Mesodermal cell (in vitro differentiated cells): Measurements from ENCODE around the gene ANKUB1.
A peak's percentile ranks its signal among the peaks of the same experiment; 100 is the strongest.

Experiments
- H3K27ac ChIP-seq: 2 replicates; pipeline ENCODE4 v1.7.0; 2013; ENCODE audit warnings: mild to moderate bottlenecking, low read depth, low read length, moderate library complexity; ENCODE audit not compliant: severe bottlenecking
- H3K36me3 ChIP-seq: 2 replicates; pipeline ENCODE4 v1.7.1; 2013; ENCODE audit warnings: mild to moderate bottlenecking, low read length, moderate library complexity; ENCODE audit not compliant: control insufficient read depth, insufficient read depth
- H3K4me1 ChIP-seq: one replicate; pipeline ENCODE4 v1.7.1; 2013; ENCODE audit warnings: mild to moderate bottlenecking, low read length; ENCODE audit not compliant: insufficient read depth, control insufficient read depth, poor library complexity, severe bottlenecking
- H3K4me3 ChIP-seq: 2 replicates; pipeline ENCODE4 v1.7.0; 2013; ENCODE audit warnings: low read length, control low read depth, mild to moderate bottlenecking; ENCODE audit not compliant: insufficient read depth, poor library complexity, severe bottlenecking; ENCODE audit errors: extremely low read depth
- H3K9me3 ChIP-seq: 2 replicates; pipeline ENCODE4 v1.7.1; 2013; ENCODE audit warnings: mild to moderate bottlenecking, low read length, moderate library complexity; ENCODE audit not compliant: control insufficient read depth
- whole genome bisulfite sequencing, 2 experiments: methylation state at CpG; one replicate each; pipeline ENCODE4 v1.1.5; 2013; ENCODE audit warnings: missing lambda C conversion rate in 2 of 2; ENCODE audit not compliant: insufficient coverage in 2 of 2; 5-methylcytosine and 5-hydroxymethylcytosine counted together

The ANKUB1 gene

DNA sequence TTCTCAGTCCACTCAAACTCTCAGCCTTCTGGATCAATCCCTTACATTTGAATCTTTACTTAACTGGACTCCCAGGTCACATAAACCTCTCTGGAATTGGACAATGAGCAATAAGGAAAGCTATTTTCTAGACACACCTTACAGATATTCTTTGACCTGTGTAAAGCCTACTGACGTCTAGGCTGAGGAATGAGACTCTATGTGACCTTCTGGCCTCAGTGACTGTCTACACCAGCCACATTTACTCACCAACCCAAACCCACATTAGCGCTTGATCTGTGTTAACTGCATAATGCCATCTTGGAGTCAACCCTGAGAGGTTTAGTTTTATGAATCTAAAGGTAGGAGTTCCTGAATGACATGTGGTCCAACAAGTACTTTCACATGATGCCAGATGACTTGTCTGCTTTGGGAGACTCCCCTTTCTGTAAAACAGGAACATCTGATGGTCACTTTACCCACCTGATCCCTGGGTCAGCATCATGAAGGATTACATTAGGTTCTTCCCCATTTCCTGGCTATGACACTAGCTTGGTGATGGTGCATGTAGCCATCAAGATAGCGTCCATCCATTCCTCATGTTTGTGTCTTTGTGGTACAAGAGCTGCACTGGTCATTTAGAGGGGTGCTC, 28.7 kb downstream of the ANKUB1 start:
- H3K27ac ChIP-seq = no peak overlapping the region
- no peaks in the 10 kb centered on the region for H3K36me3 ChIP-seq
- H3K4me3 ChIP-seq = no peak overlapping the region
- WGBS, 2 experiments = 83 to 100% methylated on average over 1 to 2 of the region's 3 CpGs
- H3K4me1 ChIP-seq = no peaks in the 10 kb centered on the region
- no peaks in the 10 kb centered on the region for H3K9me3 ChIP-seq

DNA sequence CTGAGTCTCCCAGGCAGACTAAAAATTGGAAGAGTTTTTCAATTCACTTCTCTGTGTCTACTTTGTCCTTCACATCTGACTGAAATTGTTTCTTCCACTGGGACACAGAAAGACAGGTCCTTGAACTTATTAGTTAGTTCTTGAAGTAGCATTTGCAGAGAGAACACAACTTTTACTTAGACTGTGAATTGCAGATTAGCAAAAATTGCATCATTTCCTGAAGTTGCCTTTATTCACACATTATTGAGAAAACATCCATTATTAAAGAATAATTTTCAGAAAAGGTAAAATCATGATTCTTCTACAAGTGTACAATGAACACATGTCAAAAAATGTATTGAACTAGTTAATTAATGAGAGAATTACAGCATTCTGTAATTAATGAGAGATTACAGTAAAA, 38.6 kb downstream of the ANKUB1 start:
- Histone ChIP-seq H3K4me3 (no peak overlapping the region), H3K27ac (no peak overlapping the region)

DNA sequence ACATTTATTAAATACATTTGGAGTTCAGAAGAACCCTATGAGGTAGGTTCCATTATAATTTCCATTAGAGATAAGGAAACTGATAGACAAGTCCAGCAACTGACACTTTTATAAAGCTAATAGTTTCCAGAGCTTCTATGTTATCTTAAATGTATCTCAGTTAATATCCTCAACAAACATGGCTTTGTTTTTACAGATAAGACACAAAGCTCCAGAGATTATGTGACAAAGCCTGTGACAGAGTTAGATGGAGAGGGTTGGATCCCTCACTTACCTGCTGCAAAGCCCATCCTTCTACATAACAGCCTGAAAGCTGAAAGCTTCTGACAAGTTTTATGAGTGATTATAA, 39.6 kb downstream of the ANKUB1 start:
- Histone ChIP-seq H3K9me3 (no peaks in the 10 kb centered on the region), H3K36me3 (peaks cover 28% of the 10 kb centered on the region), H3K4me1 (peaks cover 10% of the 10 kb centered on the region), H3K4me3 (peak overlapping the region; percentile 74), H3K27ac (no peak overlapping the region)

More for the DNA sequence above, 38.6 kb downstream of the ANKUB1 start:
- H3K4me1 ChIP-seq = peaks cover 10% of the 10 kb centered on the region
- H3K9me3 ChIP-seq = no peaks in the 10 kb centered on the region
- peaks cover 19% of the 10 kb centered on the region for H3K36me3 ChIP-seq

DNA sequence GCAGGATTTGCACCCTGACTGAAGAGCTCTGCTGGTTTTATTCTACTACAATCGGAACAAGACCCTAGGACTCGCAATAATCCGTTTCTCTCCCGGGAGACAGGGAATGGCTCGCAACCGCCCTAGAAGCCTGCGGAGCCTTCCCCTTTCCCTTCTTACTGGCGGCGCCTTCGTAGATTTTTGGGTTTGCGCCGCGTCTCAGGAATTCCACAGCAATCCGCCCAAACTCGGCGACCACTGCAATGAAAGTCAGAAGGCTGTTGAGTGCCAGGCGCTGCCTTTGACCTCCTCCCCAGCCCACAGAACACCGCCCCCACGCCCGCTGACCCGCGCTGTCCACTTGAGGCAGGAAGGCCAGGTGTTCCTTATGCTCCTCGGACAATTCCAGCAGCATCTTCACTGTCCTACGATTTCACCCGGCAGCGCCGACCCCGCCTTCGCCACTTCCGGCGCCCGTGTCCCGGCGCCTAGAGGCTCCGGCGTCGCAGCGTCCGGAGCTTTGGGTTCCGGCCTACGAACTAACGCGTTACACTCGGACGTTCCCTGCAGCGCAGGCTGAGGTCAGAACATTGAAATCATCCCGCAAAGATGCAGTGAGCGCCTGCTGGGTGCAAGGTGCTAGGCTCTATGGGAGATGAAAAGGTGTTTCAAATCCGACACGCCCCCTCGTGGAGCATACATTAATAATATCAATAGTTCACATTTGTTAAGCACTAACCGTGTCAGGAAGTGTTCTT, 40.1 kb downstream of the ANKUB1 start, which contains the start of gene COMMD2:
Gene COMMD2 (minus strand): TSS at position 439 of the 737 bp plus-strand sequence. CDS start 45 bp downstream, at position 394.
- Histone ChIP-seq H3K36me3 (peaks cover 34% of the 10 kb centered on the region), H3K4me3 (peak within 1 kb of the TSS; percentile 74)

DNA sequence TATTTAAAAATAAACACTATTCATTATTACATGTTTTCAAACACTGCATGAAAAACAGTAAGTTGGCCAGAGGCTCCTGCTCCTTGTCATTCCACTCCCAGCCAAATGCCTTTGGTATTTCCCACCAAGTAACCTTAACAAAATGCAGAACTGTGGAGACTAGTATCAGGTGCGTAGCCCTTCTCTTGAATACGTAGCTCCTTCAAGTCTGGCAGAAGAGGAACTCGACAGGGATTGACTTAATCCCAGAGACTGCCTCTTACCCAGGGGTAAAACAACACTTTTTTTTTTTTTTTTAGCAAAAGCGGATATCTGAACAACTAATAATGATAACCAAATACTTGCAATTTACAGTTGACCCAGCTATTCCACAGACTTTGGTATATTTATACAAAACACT, 40.8 kb downstream of the ANKUB1 start:
- Histone ChIP-seq H3K27ac (no peak overlapping the region), H3K4me1 (peaks cover 10% of the 10 kb centered on the region), H3K4me3 (peak overlapping the region; percentile 74), H3K9me3 (no peaks in the 10 kb centered on the region), H3K36me3 (peaks cover 40% of the 10 kb centered on the region)
- WGBS, 2 experiments = 18 to 41% methylated on average over 3 to 4 of the region's 4 CpGs

More for the DNA sequence above, 40.1 kb downstream of the ANKUB1 start, which contains the start of gene COMMD2:
- Histone ChIP-seq H3K4me1 (peaks cover 10% of the 10 kb centered on the region), H3K9me3 (no peaks in the 10 kb centered on the region), H3K27ac (peak within 1 kb of the TSS; percentile 76)
- WGBS, 2 experiments = 0% methylated on average over 37 to 42 of the region's 52 CpGs

DNA sequence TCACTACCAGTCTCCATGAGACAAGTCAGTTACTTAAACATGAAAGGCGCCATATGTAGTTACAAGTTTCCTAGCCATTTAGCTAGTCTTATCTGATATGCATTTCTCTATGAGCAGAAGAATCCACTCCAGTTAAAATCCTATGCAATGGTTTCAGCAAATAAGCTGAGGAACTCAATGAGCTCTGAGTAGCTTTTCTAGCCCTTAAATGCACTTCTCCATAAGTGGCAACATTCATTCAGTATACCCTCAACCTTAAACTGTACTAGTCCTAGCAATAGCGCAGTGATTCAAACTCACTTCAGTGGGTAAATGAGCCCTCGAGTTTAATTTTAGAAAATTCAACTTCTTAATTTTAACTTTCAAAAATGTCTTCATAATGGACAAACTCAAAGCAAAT, 47.7 kb downstream of the ANKUB1 start:
- no peak overlapping the region for H3K27ac ChIP-seq
- no peaks in the 10 kb centered on the region for H3K4me1 ChIP-seq
- H3K36me3 ChIP-seq = peaks cover 66% of the 10 kb centered on the region
- H3K9me3 ChIP-seq = no peaks in the 10 kb centered on the region
- 90 to 100% methylated on average over 2 to 3 of the region's 3 CpGs for WGBS, 2 experiments
- no peak overlapping the region for H3K4me3 ChIP-seq

DNA sequence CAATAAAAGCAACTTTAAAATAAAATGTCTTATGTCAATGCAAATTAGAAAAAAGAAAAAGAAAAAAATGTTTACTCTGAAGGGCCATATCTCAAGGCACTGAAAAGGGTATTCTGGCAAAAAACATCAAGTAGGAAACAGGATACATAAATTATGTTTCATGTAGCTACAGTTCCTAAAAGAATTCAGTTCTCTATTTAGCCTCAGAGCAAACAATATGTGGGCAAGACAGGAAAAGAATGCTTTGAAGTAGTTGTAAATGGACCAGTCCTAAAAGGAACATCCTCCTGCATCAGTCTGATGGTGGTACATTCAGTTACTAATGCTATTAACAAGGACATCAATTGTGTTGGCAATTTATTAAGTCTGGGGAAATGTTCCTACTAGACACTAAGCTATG, 48.2 kb downstream of the ANKUB1 start:
- Histone ChIP-seq H3K4me3 (no peak overlapping the region), H3K27ac (no peak overlapping the region), H3K4me1 (no peaks in the 10 kb centered on the region), H3K9me3 (no peaks in the 10 kb centered on the region), H3K36me3 (peaks cover 66% of the 10 kb centered on the region)

DNA sequence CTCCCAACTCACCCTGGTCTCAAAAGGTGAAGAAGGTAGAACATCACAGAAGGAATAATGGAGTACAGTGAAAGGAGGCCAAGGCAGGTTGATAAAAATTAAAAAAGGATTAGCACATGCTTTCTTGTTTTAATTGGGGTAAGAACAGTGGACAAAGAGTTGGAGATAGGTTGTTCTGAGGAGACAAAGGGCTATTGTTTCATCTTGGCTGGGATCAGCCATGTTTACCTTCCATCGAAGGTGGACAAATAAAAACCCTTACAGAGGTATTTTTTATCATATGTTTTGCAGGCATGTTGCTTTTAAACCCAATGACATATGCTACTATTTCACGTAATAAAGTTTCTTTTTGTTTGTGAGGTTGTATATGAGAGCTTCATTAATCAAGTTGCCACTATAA, 53.0 kb downstream of the ANKUB1 start:
- H3K36me3 ChIP-seq = peaks cover 29% of the 10 kb centered on the region
- H3K9me3 ChIP-seq = no peaks in the 10 kb centered on the region
- no CpG with 5 or more reads among the region's 2 CpGs for WGBS, 2 experiments
- H3K4me3 ChIP-seq = no peak overlapping the region
- H3K27ac ChIP-seq = no peak overlapping the region
- peaks cover 10% of the 10 kb centered on the region for H3K4me1 ChIP-seq

DNA sequence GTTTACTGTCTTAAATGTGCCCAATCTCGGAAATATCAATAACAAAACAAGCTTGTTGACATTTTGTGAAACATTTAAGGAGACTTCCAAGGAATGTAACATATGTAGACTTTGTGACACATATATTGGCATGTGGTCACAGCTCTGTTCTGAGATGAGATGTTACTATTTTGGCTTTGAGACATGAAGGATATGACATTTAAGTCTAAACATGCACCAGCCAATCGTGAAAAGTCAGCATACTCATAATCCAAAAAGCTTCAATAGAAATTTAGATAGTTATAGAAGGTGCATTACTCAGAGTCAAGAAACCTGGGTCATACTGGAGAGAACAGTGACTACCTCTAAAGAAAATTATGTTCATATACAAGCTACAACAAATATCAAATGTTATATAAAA, 53.5 kb downstream of the ANKUB1 start:
- Histone ChIP-seq H3K36me3 (peaks cover 29% of the 10 kb centered on the region), H3K4me3 (no peak overlapping the region), H3K27ac (no peak overlapping the region), H3K4me1 (peaks cover 10% of the 10 kb centered on the region), H3K9me3 (no peaks in the 10 kb centered on the region)
- no CpG with 5 or more reads among the region's 2 CpGs for WGBS, 2 experiments

DNA sequence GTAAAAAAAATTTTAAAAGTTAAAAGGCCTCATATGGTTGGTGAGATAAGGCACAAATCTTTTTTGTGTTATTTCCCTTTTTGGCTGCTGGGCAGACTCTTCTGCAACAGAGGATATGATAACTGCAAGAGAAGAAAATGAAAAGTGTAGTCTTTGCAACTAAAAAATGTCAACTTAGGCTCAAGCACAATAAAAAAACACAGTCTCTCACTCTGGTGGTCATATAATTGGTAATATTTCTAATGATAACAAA, 55.5 kb downstream of the ANKUB1 start:
- Histone ChIP-seq H3K4me1 (peaks cover 15% of the 10 kb centered on the region), H3K36me3 (peaks cover 16% of the 10 kb centered on the region), H3K27ac (no peak overlapping the region), H3K4me3 (no peak overlapping the region), H3K9me3 (no peaks in the 10 kb centered on the region)

DNA sequence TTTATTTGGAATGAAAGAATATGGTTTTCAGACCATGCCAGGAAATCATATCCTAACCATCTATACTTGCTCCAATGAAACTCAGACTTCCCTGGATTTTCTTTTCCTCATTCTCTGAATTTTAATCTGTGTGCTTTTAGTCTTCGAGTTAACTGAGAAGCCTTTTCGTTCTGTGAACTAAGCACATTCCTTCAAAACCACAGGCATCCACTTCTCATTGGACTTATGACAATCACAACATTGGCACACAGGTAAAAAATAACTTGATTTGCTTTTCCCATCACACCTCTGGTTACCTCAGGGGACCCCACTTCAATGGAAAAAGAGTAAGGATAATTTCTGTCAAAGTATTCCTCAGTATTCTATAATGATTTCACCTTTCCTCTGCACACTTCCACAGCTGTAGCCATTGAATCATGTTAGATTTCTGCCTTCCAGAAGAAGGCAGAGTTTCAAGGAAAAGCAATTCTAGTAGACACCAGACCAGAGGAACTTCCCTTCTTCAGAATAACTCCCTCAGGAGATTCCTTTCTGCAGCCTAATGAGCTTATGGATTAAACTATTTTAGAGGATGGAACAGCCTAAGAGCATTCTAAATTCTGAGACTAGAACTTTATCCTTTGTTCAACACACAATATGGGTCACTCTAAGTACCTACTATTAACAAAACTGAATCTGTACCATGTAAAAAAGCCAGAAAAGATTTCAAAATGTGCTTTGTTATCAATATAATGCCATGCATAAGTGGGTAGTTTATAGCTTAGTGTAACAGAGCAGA, 56.0 kb downstream of the ANKUB1 start:
- Histone ChIP-seq H3K4me1 (peaks cover 15% of the 10 kb centered on the region), H3K36me3 (peaks cover 14% of the 10 kb centered on the region), H3K4me3 (no peak overlapping the region), H3K27ac (peak overlapping the region; percentile 18), H3K9me3 (no peaks in the 10 kb centered on the region)
- WGBS, 2 experiments = no CpG with 5 or more reads among the region's 2 CpGs
